ENCODE results near the gene PARG. TPM values are rescaled to one million over a fixed set of nuclear protein-coding genes. Genes with fewer than 3 reads are reported as not detected.
"Not testable (repeated sequence)": the region's sequence is repeated elsewhere in the genome, so short reads cannot be mapped to it uniquely, and the experiment has no call there.

PARG gene
- total RNA-seq, 4 donors from 2014 or later: 9.7 to 30.8 (median 24.7) TPM

- H3K9me3 ChIP-seq: peaks cover 0 to 6% of the 10 kb centered on the region in 2 donors
- no peak overlapping the region for H3K27ac ChIP-seq
- no peaks in the 10 kb centered on the region for H3K36me3 ChIP-seq
- intact Hi-C loops (cut with DNase I; ENCODE audit: low total_unique reads) (no loop called here), in situ Hi-C loops (cut with MboI; ENCODE audit: low pct_ligation_motif_present in 1 of 4, low pct_unique_long_range_greater_than_20kb in 1 of 4, low sequenced_read_pairs in 3 of 4) (no loop called here)
- no peak for DNase-seq
- no peak for TF ChIP-seq EP300 (IDR thresholded peaks at IDR 0.05; ENCODE audit: low read depth)
- no peaks in the 10 kb centered on the region for H3K4me1 ChIP-seq
- H3K27me3 ChIP-seq: peaks cover 6% of the 10 kb centered on the region
- no peak overlapping the region for H3K4me3 ChIP-seq
These were observed 160.6 kb downstream of the PARG start for GRCh38 chr10:49781247-49781646.

- DNase-seq: no peak
- WGBS, 2 donors (ENCODE audit: low coverage in 1 of 2): 66 to 67% methylated on average over 3 of the region's 3 CpGs
- intact Hi-C loops (cut with DNase I; ENCODE audit: low total_unique reads): no loop called here
- no peaks in the 10 kb centered on the region for H3K4me1 ChIP-seq
- TF ChIP-seq POLR2A (IDR thresholded peaks at IDR 0.05) (no peak), POLR2AphosphoS5 (IDR thresholded peaks at IDR 0.05) (no peak), CTCF (IDR thresholded peaks at IDR 0.05) (no peak), EP300 (IDR thresholded peaks at IDR 0.05; ENCODE audit: low read depth) (no peak)
- no peak overlapping the region for H3K4me3 ChIP-seq
- in situ Hi-C loops (cut with MboI; ENCODE audit: low pct_ligation_motif_present in 1 of 4, low pct_unique_long_range_greater_than_20kb in 1 of 4, low sequenced_read_pairs in 3 of 4): no loop called here
- H3K36me3 ChIP-seq: no peaks in the 10 kb centered on the region
- no peak overlapping the region for H3K27ac ChIP-seq
- peaks cover 0 to 6% of the 10 kb centered on the region in 2 donors for H3K9me3 ChIP-seq
- peaks cover 6% of the 10 kb centered on the region for H3K27me3 ChIP-seq
These were observed 163.6 kb downstream of the PARG start for GRCh38 chr10:49778197-49778596.

GRCh38 chr10:49776851-49777250 is 165.0 kb downstream of the PARG start:
- 74 to 79% methylated on average over 2 to 4 of the region's 4 CpGs for WGBS, 2 donors (ENCODE audit: low coverage in 1 of 2)
- DNase-seq: no peak
- H3K27ac ChIP-seq: no peak overlapping the region
- intact Hi-C loops (cut with DNase I; ENCODE audit: low total_unique reads) (no loop called here), in situ Hi-C loops (cut with MboI; ENCODE audit: low pct_ligation_motif_present in 1 of 4, low pct_unique_long_range_greater_than_20kb in 1 of 4, low sequenced_read_pairs in 3 of 4) (no loop called here)
- peaks cover 0 to 6% of the 10 kb centered on the region in 2 donors for H3K9me3 ChIP-seq
- H3K36me3 ChIP-seq: no peaks in the 10 kb centered on the region
- H3K4me1 ChIP-seq: no peaks in the 10 kb centered on the region
- peaks cover 6% of the 10 kb centered on the region for H3K27me3 ChIP-seq
- no peak overlapping the region for H3K4me3 ChIP-seq
- TF ChIP-seq POLR2AphosphoS5 (IDR thresholded peaks at IDR 0.05) (no peak), POLR2A (IDR thresholded peaks at IDR 0.05) (no peak), EP300 (IDR thresholded peaks at IDR 0.05; ENCODE audit: low read depth) (no peak), CTCF (IDR thresholded peaks at IDR 0.05) (no peak)

GRCh38 chr10:49775014-49775413 is 166.8 kb downstream of the PARG start:
- Histone ChIP-seq H3K36me3 (no peaks in the 10 kb centered on the region), H3K27ac (no peak overlapping the region), H3K4me1 (no peaks in the 10 kb centered on the region), H3K4me3 (no peak overlapping the region), H3K27me3 (peaks cover 12% of the 10 kb centered on the region), H3K9me3 (peaks cover 0 to 6% of the 10 kb centered on the region in 2 donors)
- 53 to 58% methylated on average over 1 to 2 of the region's 2 CpGs for WGBS, 2 donors (ENCODE audit: low coverage in 1 of 2)
- DNase-seq: no peak
- TF ChIP-seq POLR2AphosphoS5 (IDR thresholded peaks at IDR 0.05): no peak
- no peak for TF ChIP-seq EP300 (IDR thresholded peaks at IDR 0.05; ENCODE audit: low read depth)
- TF ChIP-seq POLR2A (IDR thresholded peaks at IDR 0.05): no peak
- TF ChIP-seq CTCF (IDR thresholded peaks at IDR 0.05): no peak
- intact Hi-C loops (cut with DNase I; ENCODE audit: low total_unique reads): no loop called here
- in situ Hi-C loops (cut with MboI; ENCODE audit: low pct_ligation_motif_present in 1 of 4, low pct_unique_long_range_greater_than_20kb in 1 of 4, low sequenced_read_pairs in 3 of 4): no loop called here

GRCh38 chr10:49772944-49773343 is 168.9 kb downstream of the PARG start:
- H3K4me1 ChIP-seq; intact Hi-C loops (cut with DNase I; ENCODE audit: low total_unique reads); H3K4me3 ChIP-seq; in situ Hi-C loops (cut with MboI; ENCODE audit: low pct_ligation_motif_present in 1 of 4, low pct_unique_long_range_greater_than_20kb in 1 of 4, low sequenced_read_pairs in 3 of 4); H3K36me3 ChIP-seq; H3K27ac ChIP-seq; DNase-seq; H3K9me3 ChIP-seq: not testable (repeated sequence)
- H3K27me3 ChIP-seq: peaks cover 27% of the 10 kb centered on the region
- WGBS, 2 donors (ENCODE audit: low coverage in 1 of 2): 30 to 56% methylated on average over 2 to 5 of the region's 5 CpGs

- in situ Hi-C loops (cut with MboI; ENCODE audit: low pct_ligation_motif_present in 1 of 4, low pct_unique_long_range_greater_than_20kb in 1 of 4, low sequenced_read_pairs in 3 of 4); H3K4me3 ChIP-seq; H3K36me3 ChIP-seq; DNase-seq; H3K4me1 ChIP-seq; H3K9me3 ChIP-seq; H3K27ac ChIP-seq; intact Hi-C loops (cut with DNase I; ENCODE audit: low total_unique reads): not testable (repeated sequence)
- WGBS, 2 donors (ENCODE audit: low coverage in 1 of 2): 31 to 53% methylated on average over 4 to 9 of the region's 11 CpGs
- peaks cover 46% of the 10 kb centered on the region for H3K27me3 ChIP-seq
These were observed 170.8 kb downstream of the PARG start for GRCh38 chr10:49771046-49771445.
